Prostate gland (tissue), 2 donors: ENCODE data around the gene LAMA2. TPM values are rescaled to one million over a fixed set of nuclear protein-coding genes. Genes with fewer than 3 reads are reported as not detected.

Source experiments
- DNase-seq: peaks from one replicate; pipeline ENCODE4 v3.0.0-alpha.2; 2019; ENCODE audit warnings: low spot score
- H3K27ac ChIP-seq, 2 donors: fragments of 200-600 bp; sonication (generic); 2 replicates each; pipeline ENCODE4 v1.5.1; 2017 to 2019
- H3K27me3 ChIP-seq: fragments of 200-600 bp; sonication (generic); replicated peaks from 2 replicates; pipeline ENCODE4 v1.5.1; 2019; ENCODE audit not compliant: insufficient read depth
- H3K36me3 ChIP-seq, 2 donors: fragments of 200-600 bp; sonication (generic); 1 replicate in 1 of 2; 2 replicates in 1 of 2; pipeline versions ENCODE4 v1.5.1 to v1.8.1; 2017 to 2019
- H3K4me1 ChIP-seq: fragments of 200-600 bp; sonication (generic); replicated peaks from 2 replicates; pipeline ENCODE4 v1.5.1; 2019
- H3K4me3 ChIP-seq, 2 donors: fragments of 200-600 bp; sonication (generic); 2 replicates each; pipeline ENCODE4 v1.5.1; 2017 to 2019
- H3K9me3 ChIP-seq: fragments of 200-600 bp; sonication (generic); 2 replicates; pipeline ENCODE4 v1.5.1; 2017
- POLR2A ChIP-seq: fragments of 450-650 bp; IDR thresholded peaks from one replicate; pipeline ENCODE4 v1.6.1; 2016; ENCODE audit warnings: antibody characterized with exemption, mild to moderate bottlenecking
- POLR2AphosphoS5 ChIP-seq: sonication (generic); formaldehyde crosslinking; IDR thresholded peaks from one replicate; pipeline ENCODE4 v1.6.1; 2017; ENCODE audit warnings: antibody characterized with exemption
- WGBS: methylation state at CpG from one replicate; pipeline ENCODE4 v1.1.5; 2018; 5-methylcytosine and 5-hydroxymethylcytosine counted together
- intact Hi-C: fragments of 100-400 bp; cut with DNase I; formaldehyde crosslinking; loops from one replicate; pipeline ENCODE4 v1.14.2; 2022
- total RNA-seq, 2 donors: library from RNA; depleted of rRNA; stranded (reverse); fragments of >200 nt; gene quantifications; one replicate each; pipeline ENCODE4 v1.1.0, GENCODE V29; 2016
- TF ChIP-seq, protein P1 (sequence below), 4 experiments: fragments of 200-600 bp in 2 of 4; fragments of 450-650 bp in 2 of 4; sonication (generic) in 2 of 4; IDR thresholded peaks; 1 replicate in 3 of 4; 2 replicates in 1 of 4; pipeline ENCODE4 v1.5.1; 2016 to 2019; ENCODE audit warnings: antibody characterized with exemption in 4 of 4, mild to moderate bottlenecking in 2 of 4, moderate library complexity in 2 of 4

LAMA2 gene
- total RNA-seq, 2 donors from 2014 or later: 10.1 to 89.1 TPM

DNA sequence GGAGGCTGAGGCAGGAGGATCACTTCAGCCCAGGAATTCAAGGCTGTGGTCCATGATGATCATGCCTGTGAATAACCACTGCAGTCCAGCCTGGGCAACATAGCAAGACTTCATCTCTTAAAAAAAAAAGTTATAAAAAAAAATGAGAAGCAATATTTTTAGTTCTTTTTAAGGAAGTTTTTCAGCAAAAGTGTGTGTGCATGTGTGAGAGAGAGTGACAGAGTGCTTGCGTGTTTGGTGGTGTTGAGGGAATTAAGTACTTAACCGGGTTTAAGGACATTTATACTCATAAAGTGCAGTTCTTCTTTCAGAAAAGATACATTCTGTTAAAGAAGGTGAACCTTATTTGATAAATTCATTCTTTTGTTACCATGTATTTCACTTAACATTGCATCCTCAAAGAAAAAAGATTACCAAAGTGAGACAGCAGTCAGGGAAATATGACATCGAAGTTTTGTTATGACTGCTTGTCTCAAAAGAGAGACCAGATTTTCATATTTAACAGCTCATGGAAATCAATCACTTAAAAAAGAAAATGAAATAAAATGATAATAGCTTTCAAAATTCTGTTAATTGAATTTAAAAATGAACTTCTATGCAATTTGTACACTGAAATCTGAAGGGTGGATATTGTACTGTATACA lies 572.3 kb downstream of the LAMA2 start:
- intact Hi-C loops: no loop called here
- Histone ChIP-seq H3K27me3 (no peaks in the 10 kb centered on the region), H3K27ac (no peak overlapping the region), H3K4me1 (no peaks in the 10 kb centered on the region), H3K36me3 (no peaks in the 10 kb centered on the region), H3K4me3 (no peak overlapping the region), H3K9me3 (no peaks in the 10 kb centered on the region)
- TF ChIP-seq POLR2AphosphoS5 (no peak), POLR2A (no peak)
- TF ChIP-seq, protein P1, sequence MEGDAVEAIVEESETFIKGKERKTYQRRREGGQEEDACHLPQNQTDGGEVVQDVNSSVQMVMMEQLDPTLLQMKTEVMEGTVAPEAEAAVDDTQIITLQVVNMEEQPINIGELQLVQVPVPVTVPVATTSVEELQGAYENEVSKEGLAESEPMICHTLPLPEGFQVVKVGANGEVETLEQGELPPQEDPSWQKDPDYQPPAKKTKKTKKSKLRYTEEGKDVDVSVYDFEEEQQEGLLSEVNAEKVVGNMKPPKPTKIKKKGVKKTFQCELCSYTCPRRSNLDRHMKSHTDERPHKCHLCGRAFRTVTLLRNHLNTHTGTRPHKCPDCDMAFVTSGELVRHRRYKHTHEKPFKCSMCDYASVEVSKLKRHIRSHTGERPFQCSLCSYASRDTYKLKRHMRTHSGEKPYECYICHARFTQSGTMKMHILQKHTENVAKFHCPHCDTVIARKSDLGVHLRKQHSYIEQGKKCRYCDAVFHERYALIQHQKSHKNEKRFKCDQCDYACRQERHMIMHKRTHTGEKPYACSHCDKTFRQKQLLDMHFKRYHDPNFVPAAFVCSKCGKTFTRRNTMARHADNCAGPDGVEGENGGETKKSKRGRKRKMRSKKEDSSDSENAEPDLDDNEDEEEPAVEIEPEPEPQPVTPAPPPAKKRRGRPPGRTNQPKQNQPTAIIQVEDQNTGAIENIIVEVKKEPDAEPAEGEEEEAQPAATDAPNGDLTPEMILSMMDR (IDR thresholded peaks at IDR 0.05): no peak
- WGBS: 89% methylated on average over 3 of the region's 3 CpGs
- DNase-seq: no peak

GRCh38 chr6:129460221-129460620 lies 577.3 kb downstream of the LAMA2 start:
- H3K4me1 ChIP-seq: no peaks in the 10 kb centered on the region
- 67% methylated on average over 2 of the region's 2 CpGs for WGBS
- H3K4me3 ChIP-seq: no peak overlapping the region
- intact Hi-C loops: no loop called here
- no peak overlapping the region for H3K27ac ChIP-seq
- no peaks in the 10 kb centered on the region for H3K9me3 ChIP-seq
- no peak for TF ChIP-seq POLR2AphosphoS5
- DNase-seq: no peak
- H3K27me3 ChIP-seq: no peaks in the 10 kb centered on the region
- H3K36me3 ChIP-seq: no peaks in the 10 kb centered on the region

DNA sequence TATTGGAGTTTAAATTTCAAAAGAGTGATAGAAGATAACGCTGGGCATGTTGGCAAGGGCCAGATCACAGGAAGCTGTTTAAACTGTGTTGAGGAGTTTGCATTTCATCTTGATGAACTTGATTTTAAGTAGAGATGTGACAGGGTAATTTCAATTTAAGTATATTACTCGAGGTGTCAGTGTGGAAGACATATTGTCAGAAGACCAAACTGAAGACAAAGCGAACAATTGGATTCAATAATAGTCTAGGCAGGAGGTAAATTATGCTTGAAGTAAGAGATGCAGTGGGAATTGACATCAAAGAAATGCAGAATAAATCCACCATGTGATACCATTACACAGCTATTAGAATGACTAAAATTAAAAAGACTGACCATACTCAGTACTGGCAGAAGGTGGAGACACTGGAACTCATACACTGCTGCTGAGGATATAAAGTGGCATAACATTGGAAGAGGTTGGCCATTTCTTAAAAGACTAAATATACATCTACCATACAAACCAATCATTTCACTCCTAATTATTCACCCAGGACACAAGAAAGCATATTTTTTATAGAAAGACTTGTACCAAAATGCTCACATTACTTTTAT lies 586.2 kb downstream of the LAMA2 start:
- Histone ChIP-seq H3K36me3 (no peaks in the 10 kb centered on the region), H3K9me3 (no peaks in the 10 kb centered on the region), H3K4me3 (no peak overlapping the region), H3K27me3 (no peaks in the 10 kb centered on the region), H3K4me1 (no peaks in the 10 kb centered on the region), H3K27ac (no peak overlapping the region)
- no peak for DNase-seq
- 46% methylated on average over 3 of the region's 3 CpGs for WGBS
- TF ChIP-seq POLR2A: no peak
- TF ChIP-seq, protein P1 (IDR thresholded peaks at IDR 0.05): no peak
- TF ChIP-seq POLR2AphosphoS5: no peak
- intact Hi-C loops: no loop called here

DNA sequence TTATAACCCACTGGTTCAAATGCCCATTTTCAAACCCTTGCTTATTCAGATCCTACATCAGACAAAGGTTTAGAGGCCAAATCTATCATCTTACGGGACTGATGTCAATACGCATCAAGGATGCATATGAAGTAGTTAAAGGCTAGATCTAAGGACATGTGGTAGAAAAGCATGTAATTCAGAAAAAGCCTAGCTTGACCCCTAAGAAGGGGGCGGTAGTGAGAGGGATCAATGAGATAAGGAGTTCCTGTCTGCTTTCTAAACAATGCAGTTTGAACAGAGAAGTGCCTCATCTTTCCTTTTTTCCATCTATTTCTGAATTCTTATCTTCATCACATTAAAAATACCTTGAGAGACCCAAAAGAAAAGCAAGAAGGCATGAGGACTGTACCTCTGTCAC lies 589.3 kb downstream of the LAMA2 start:
- intact Hi-C loops: no loop called here
- Histone ChIP-seq H3K4me1 (no peaks in the 10 kb centered on the region), H3K36me3 (no peaks in the 10 kb centered on the region), H3K27me3 (no peaks in the 10 kb centered on the region), H3K27ac (no peak overlapping the region), H3K9me3 (no peaks in the 10 kb centered on the region), H3K4me3 (no peak overlapping the region)
- WGBS: 79% methylated on average over 3 of the region's 3 CpGs
- TF ChIP-seq POLR2AphosphoS5 (no peak), POLR2A (no peak)
- TF ChIP-seq, protein P1 (IDR thresholded peaks at IDR 0.05): no peak
- DNase-seq: no peak

GRCh38 chr6:129473546-129473945 lies 590.6 kb downstream of the LAMA2 start:
- intact Hi-C loops: no loop called here
- H3K4me1 ChIP-seq: no peaks in the 10 kb centered on the region
- H3K4me3 ChIP-seq: no peak overlapping the region
- no peak for DNase-seq
- H3K9me3 ChIP-seq: no peaks in the 10 kb centered on the region
- no peaks in the 10 kb centered on the region for H3K36me3 ChIP-seq
- H3K27me3 ChIP-seq: no peaks in the 10 kb centered on the region
- no peak for TF ChIP-seq POLR2A
- TF ChIP-seq, protein P1 (IDR thresholded peaks at IDR 0.05): no peak
- no peak for TF ChIP-seq POLR2AphosphoS5
- no peak overlapping the region for H3K27ac ChIP-seq
- WGBS: 81% methylated on average over 3 of the region's 3 CpGs
